Measurements from ENCODE around the gene GPATCH11. TPM values are rescaled to one million over a fixed set of nuclear protein-coding genes. Genes with fewer than 3 reads are reported as not detected.

The GPATCH11 gene
- total RNA-seq, 1 experiment from 2014 or later: 5.5 TPM

GRCh38 chr2:37125416-37125815 lies 41.1 kb downstream of the GPATCH11 start:
- Histone ChIP-seq H3K79me2 (ENCODE audit: low read depth) (no peaks in the 10 kb centered on the region), H2AFZ (no peak overlapping the region), H3K4me1 (replicated peaks; ENCODE audit: insufficient read depth) (no peaks in the 10 kb centered on the region), H3K4me3 (no peak overlapping the region), H3K4me2 (no peak overlapping the region), H3K36me3 (ENCODE audit: low read depth) (peaks cover 26% of the 10 kb centered on the region), H3K9me2 (ENCODE audit: insufficient read depth) (no peaks in the 10 kb centered on the region), H3K9me3 (ENCODE audit: insufficient read depth, low read depth) (no peaks in the 10 kb centered on the region), H3F3A (ENCODE audit: insufficient read depth, low read depth) (no peaks in the 10 kb centered on the region), H3K27ac (no peak overlapping the region), H3K27me3 (ENCODE audit: insufficient read depth, low read depth) (no peaks in the 10 kb centered on the region), H4K20me1 (ENCODE audit: insufficient read depth) (no peaks in the 10 kb centered on the region)
- no peak for DNase-seq
- ChIA-PET CTCF (no interaction called here), POLR2A (ENCODE audit: unreplicated experiment) (no interaction called here)
- TF ChIP-seq EZH2 (IDR thresholded peaks at IDR 0.05; ENCODE audit: low read depth) (no peak), CTCF (conservative IDR thresholded peaks at IDR 0.05) (no peak)
- BruUV-seq (replicated peaks): no TSS peak
- intact Hi-C loops (cut with micrococcal nuclease; ENCODE audit: unreplicated experiment): no loop called here

GRCh38 chr2:37132914-37133313 lies 48.6 kb downstream of the GPATCH11 start:
- H3K27ac ChIP-seq: no peak overlapping the region
- H3K9me2 ChIP-seq (ENCODE audit: insufficient read depth): no peaks in the 10 kb centered on the region
- no peak overlapping the region for H2AFZ ChIP-seq
- H3K27me3 ChIP-seq (ENCODE audit: insufficient read depth, low read depth): no peaks in the 10 kb centered on the region
- no peaks in the 10 kb centered on the region for H4K20me1 ChIP-seq (ENCODE audit: insufficient read depth)
- DNase-seq: no peak
- ChIA-PET POLR2A (ENCODE audit: unreplicated experiment) (no interaction called here), CTCF (no interaction called here)
- H3F3A ChIP-seq (ENCODE audit: insufficient read depth, low read depth): no peaks in the 10 kb centered on the region
- no peak overlapping the region for H3K4me2 ChIP-seq
- intact Hi-C loops (cut with micrococcal nuclease; ENCODE audit: unreplicated experiment): no loop called here
- no peaks in the 10 kb centered on the region for H3K79me2 ChIP-seq (ENCODE audit: low read depth)
- no TSS peak for BruUV-seq (replicated peaks)
- peaks cover 63% of the 10 kb centered on the region for H3K36me3 ChIP-seq (ENCODE audit: low read depth)
- no peak for TF ChIP-seq CTCF (conservative IDR thresholded peaks at IDR 0.05)
- TF ChIP-seq EZH2 (IDR thresholded peaks at IDR 0.05; ENCODE audit: low read depth): no peak
- no peaks in the 10 kb centered on the region for H3K9me3 ChIP-seq (ENCODE audit: insufficient read depth, low read depth)
- H3K4me3 ChIP-seq: no peak overlapping the region
- no peaks in the 10 kb centered on the region for H3K4me1 ChIP-seq (replicated peaks; ENCODE audit: insufficient read depth)

- no peaks in the 10 kb centered on the region for H3K27me3 ChIP-seq (ENCODE audit: insufficient read depth, low read depth)
- ChIA-PET CTCF (interaction anchor here (0.6 kb wide), 1 partner anchor 175 kb away, joined by 3 read pairs; no protein-coding TSS in a partner anchor), POLR2A (ENCODE audit: unreplicated experiment) (interaction anchor here (1.0 kb wide), 1 partner anchor 731 kb away, joined by 4 read pairs; no protein-coding TSS in a partner anchor)
- no TSS peak for BruUV-seq (replicated peaks)
- H3K4me3 ChIP-seq: no peak overlapping the region
- no peak overlapping the region for H3K4me2 ChIP-seq
- no peak for TF ChIP-seq CTCF (conservative IDR thresholded peaks at IDR 0.05)
- no peak for TF ChIP-seq EZH2 (IDR thresholded peaks at IDR 0.05; ENCODE audit: low read depth)
- no peaks in the 10 kb centered on the region for H3K9me2 ChIP-seq (ENCODE audit: insufficient read depth)
- DNase-seq: no peak
- H3K9me3 ChIP-seq (ENCODE audit: insufficient read depth, low read depth): no peaks in the 10 kb centered on the region
- H3F3A ChIP-seq (ENCODE audit: insufficient read depth, low read depth): 0 out of 2 replicates have a peak, but pooled peaks cover 4% of the 10 kb centered on the region
- no peak overlapping the region for H2AFZ ChIP-seq
- H3K4me1 ChIP-seq (replicated peaks; ENCODE audit: insufficient read depth): no peaks in the 10 kb centered on the region
- H4K20me1 ChIP-seq (ENCODE audit: insufficient read depth): no peaks in the 10 kb centered on the region
- peaks cover 48% of the 10 kb centered on the region for H3K36me3 ChIP-seq (ENCODE audit: low read depth)
- intact Hi-C loops (cut with micrococcal nuclease; ENCODE audit: unreplicated experiment): no loop called here
- H3K27ac ChIP-seq: no peak overlapping the region
- H3K79me2 ChIP-seq (ENCODE audit: low read depth): 0 out of 2 replicates have a peak, but pooled peaks cover 1% of the 10 kb centered on the region
Observed at GRCh38 chr2:37142546-37142945, 58.2 kb downstream of the GPATCH11 start.
